DMS 273 treated with DMSO at 0.1 percent for 48 hours (cell line): ENCODE results near the gene CHIC2.

Experiments used
- DNase-seq: peaks from one replicate; lab custom pipeline; 2025; lab: John Stamatoyannopoulos, UW

The CHIC2 gene

DNA sequence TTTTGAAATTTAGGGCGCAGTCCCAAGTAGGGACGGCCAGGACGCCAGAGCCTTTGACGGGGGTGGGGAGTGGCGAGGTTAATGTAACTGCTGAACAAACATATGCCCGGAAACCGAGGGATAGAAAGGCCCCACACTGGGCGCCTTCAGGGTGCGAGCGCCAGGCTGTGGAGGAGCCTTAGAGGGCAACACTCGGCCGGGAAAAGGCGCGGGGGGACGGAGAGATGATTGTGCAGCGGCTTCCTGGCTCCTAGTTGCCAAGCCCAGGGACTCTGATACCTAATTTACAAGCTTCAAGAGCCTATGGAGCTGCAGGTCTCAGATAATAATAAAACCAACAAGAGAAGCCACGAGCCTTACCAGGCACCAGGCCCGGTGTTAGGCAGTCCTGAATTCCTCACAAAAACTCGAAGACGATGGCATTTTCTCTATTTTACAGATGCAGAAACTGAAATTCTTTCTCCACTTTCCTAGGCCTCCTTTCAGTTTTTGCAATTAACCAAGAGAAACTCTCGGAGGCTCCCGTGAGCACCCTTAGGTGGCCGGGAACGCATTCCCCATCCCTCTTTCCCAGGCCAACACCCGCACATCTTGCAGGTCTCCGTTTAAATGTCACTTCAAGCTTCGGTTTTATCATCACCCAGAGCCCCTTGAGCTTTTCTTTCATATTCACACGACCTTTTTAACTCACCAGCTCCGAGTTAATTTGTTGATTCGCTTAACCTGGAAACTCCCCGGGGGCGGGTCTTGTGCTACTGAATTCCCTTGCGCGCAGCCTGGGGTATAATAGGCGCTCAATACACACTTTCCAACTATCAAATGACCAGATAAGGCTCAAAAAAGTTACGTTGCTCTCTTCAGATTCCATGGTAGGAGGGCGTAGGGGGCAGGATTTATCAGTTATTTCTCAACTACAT lies 29.2 kb upstream of the CHIC2 start:
- no peak for DNase-seq

DNA sequence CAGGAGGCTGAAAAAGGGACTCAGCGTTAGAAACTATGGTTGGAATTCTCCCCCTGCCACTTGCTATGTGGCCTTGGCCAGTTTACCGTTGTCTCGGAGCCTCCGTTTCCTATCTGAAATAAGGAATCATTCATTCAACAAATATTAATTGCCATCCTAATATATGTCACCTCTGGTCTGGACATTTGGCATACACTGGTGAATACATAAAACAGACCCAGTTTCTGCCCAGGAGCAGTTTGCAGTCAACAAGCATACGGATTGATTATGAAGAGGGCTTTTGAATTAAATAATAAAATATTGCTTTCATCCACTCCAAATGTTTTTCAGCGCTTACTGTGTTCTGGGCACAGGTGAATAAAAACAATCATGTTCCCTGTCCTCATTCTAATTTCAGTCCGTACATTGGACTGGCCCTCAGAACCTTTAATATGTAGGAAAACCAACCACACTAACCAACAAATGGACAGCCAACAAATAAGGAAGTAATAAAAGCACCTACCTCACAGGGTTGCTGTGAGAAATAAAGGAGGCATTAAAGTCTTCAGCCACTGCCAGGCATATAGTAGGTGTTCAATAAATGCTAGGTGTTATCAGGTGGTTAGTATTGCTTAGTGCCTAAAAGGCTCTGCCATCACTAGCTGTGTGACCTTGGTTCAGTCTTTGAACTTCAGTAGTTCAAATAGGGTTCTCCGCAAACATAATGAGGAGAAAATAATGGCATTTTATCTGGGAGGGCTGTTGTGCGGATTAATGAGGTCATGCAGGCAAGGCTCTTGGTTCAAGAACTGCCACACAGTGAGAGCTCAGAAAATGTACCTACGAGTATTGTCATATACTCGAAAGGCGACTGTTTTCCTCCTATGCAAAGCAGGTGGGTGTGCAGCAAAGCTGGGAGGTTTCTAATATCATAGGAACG lies 28.3 kb upstream of the CHIC2 start:
- DNase-seq, result no peak

DNA sequence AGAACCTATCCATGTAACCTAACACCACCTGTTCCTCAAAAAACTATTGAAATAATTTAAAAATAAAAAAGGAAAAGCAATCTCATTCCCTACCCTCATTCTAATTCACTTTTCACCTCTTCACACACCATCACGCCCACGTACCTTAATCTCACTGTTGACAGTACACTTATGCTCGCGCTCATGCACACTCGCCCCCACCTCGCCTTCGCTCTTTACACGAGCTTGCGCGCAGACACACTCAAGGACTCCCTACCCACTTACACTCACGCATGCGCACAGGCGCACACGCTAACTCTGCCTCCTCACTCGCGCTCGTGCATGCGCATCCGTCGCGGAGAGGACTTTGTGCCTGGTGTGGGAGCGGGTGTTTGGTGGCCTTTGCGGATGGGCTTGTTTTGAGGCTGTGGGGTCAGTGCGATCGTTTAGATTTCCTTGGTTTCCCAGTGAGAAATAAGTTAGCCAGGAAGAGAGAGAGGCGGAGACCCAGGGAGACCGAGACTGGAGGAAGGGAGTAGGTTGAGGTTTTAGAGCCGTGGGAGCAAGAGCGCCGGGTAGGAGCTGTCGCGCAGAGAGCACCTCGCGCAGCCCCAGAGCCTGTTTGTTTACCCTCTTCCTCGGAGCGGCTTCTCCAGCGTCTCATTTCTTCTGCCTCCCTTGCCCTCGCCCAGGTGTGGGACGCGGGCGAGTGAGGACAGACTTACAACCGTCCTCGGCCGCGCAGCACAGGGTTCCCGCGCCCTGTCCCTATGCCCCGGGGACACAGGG lies 27.4 kb upstream of the CHIC2 start:
- DNase-seq, result no peak

DNA sequence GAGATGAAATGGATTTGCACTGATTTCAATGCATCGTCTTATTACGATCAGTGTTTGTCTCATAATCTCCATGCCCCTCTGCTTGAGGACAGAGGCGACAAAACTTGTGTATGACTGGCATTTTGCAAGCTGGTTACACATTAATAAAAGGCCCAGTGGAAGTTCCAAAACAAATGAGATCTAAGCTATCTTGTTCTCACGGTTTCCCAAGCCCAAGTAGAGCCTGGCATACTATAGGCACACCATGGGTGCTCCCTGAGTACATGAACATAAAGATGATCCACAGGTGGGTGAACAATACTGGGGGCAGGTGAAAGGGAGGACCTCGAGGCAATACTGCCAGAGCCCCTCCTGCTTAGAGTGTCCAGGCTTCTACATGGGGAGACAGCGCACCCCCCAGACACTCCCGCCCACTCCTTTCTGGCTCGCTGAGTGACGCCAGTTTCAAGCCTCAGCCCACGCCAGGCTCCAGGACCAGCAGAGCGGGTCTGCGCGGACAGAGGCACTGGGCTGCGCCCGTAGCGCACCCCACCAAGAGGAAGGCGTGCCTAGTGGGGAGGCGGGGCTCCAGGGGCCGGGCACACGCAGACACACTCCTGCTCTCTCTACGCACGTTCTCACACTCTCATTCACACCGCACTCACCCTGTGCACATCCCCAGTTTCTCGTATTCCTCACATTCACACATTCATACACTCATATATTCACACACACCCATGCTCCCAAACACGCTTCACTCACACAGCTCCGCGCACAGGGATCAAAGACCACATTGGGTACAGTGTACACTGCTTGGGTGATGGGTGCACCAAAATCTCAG lies 26.6 kb upstream of the CHIC2 start:
- DNase-seq, result no peak

DNA sequence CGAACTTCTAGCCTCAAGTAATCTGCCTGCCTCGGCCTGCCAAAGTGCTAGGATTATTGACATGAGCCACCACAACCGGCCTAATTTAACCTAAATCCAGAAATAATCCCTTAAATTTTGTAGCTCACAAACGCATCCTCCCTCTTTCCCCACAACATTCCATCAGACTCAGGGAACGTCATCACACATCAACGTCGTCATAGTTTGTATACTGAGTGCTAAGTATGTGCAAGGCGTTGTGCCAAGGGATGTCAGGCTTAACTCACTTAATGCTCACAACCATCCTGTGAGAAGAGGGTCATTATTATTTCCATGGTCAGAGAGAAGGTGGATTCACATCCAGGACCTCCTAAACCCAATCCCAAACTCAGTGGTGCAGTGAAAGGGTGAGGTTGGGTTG lies 26.0 kb upstream of the CHIC2 start:
- DNase-seq, result no peak

DNA sequence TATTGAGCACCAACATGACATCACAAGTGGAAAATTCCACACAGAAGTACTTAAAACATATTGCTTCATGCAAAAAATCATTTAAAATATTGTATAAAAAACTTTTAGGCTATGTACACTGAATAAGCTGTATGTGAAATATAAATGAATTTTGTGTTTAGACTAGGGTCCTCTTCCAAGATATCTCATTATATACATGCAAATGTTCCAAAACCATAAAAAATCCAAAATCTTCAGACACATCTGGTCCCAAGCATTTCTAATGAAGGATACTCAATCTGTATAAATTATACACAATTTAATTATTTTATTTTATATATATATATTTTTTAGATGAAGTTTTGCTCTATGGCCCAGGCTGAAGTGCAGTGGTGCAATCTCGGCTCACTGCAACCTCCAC lies 25.5 kb upstream of the CHIC2 start:
- no peak for DNase-seq

DNA sequence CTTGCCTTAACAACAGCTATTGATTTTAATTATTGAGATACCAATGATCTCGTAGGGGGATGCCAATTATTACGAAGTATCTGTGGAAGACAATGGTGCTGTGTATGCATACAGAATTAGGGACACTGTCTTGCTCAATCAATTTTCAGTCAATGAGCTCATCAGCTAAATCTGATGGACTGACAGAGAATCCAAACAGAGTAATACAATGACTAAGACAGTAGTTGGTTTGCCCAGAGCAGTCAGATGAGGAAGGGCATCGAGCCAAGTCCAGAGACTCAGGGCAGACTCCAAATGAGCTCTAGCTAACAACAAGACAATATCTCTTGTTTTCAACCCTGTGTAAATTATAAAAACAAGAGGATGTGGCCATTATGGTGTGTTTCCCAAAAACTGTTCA lies 20.9 kb upstream of the CHIC2 start:
- DNase-seq, result no peak

DNA sequence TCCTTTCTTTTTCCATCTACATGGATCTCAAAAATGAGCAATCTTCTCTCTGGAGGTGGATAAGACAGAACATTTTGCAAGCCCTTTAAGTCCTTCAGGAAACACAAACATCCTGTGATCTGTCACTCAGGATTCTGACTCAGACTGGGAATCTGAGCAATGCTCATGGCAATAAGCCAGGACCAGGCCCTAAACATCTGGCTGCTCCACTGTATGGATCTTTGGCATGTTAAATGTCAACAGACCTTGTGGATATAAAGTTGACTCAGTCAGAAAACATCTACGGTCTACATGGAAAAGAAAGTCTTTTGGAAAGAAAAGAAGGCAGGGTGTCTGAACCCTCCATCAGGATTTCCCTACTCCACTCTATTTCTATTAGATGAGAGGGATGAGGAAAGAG lies 17.8 kb upstream of the CHIC2 start:
- DNase-seq, result peak; percentile 8

DNA sequence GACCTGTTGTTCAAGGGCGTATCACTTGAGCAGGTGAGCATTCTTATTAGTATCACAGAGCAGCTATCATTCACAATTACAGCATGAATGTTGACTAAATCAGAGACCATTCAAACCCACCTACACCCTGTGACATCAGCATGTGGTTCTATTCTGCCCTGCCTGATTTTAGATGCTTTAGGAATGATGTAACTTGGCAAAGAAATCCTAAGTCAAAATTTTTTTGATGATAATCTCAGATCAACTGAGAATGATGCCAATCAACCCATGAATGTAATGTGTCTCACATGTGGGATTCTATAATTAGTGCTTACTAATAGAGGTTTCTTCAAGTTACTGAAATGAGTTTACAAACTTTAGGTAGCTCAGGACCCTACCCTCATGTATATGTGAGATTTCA lies 13.4 kb upstream of the CHIC2 start:
- no peak for DNase-seq

DNA sequence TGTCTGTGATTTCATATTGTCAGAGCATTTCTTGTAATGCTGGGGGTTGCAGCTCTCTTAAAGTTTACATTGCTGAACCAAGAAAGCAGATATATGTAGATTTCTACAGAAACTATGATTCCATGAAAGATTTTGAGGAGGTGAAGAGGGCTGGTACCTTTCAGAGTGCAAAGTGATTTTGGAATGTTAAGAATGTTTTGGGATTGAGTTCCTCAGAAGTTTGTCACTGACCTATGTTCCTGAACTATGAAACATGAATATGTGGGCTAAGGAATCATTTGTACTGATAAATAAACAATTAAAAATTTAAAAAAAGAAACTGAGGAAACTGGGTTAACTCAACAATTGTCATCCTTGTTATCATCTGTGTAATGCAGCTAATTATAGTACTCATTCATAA lies 12.3 kb upstream of the CHIC2 start:
- no peak for DNase-seq

DNA sequence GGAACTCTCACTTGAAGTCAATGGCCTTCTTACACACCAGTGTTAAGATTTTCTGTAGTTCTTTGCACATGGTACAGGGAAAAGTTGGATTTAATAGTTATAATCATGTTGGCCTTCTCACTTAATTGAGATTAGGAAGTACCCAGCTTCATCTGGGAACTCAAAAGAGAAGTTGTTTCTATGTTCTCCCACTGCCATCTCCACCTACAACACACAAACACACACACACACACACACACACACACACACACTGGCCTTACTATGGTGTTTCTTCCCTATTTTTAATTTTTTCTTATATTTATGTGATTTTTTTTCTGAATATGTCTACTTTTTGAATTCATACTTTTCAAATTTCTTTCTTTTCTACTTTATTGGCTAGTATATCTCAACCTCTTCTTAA lies 10.0 kb upstream of the CHIC2 start:
- DNase-seq, result no peak

DNA sequence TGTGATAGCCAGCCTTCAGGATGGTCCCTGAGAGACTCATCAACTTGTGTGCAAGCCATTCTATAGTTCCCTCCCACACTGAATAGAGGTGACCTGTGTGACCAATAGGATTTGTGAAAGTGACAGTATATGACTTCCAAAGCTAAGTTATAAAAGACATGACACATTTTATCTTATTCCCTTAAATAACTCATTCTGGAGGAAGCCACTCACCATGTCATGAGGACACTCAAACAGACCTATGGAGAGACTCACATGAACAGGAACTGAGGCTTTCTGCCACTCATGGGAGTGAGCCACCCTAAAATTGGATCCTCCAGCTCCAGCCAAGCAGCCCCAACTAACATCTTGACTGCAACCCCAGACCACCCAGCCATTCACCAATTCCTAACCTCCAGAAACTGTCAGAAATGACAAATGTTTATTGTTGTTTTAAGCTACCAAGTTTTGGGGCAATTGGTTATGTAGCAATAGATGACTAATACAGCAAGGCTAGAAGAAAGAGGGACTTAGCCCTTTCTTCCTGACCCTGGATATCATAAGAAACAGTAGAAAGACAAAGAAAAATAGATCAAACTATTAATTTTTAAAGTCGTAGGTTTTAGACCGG lies 9.0 kb upstream of the CHIC2 start:
- no peak for DNase-seq

DNA sequence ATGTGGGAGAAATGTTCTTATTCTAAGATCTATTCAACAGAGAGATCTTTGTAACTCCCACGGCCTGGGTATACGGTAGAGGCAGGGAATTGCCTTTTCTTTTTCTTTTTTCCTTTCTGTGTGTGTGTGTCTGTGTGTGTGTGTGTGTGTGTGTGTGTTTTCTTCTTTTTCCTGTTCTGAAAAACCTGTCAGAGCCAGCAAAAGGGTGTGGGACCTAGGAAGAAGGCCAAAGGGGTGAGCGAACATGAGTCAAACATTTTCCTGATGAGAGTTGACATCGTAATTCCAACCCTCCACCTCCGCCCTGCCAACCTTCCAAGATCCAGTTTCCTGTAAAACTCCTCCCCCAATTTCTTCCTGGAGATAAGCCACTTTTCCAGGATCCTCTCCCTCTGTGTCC lies 2.8 kb upstream of the CHIC2 start:
- DNase-seq, result no peak

DNA sequence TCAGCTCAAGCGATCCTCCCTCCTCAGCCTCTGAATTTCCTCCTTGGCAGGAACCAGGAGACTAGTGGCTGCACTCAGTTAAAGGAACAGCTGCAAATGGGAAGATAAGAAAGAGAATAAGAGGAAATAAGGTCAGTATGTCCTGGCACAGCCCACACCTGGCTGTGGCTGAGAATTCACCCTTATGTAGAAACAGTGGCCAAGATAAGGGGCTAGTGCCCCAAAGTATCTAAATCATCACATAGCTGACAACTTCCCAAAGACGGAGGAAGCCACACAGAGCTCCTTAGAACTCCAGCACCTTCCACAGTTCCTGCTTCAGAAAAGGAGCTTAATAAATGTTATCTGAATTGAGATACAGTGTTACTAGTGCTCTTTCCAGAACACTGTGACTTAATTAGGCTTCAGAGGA lies 2.3 kb upstream of the CHIC2 start:
- DNase-seq, result no peak

DNA sequence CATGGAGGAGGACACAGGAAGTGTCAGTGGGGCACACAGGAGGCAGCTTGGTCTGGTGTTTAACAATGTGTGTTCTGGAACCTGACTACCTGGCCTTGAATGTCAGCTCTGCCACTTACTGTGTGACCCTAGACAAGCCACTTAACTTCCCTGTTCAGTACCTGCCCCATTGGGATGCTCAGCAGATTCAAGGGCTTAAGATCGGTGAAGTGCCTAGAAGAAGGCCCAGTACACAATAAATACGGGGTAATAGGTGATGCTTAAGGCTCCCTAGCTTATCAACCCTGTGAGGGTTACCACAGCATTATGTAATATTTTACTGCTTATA lies 1.6 kb upstream of the CHIC2 start:
- no peak for DNase-seq

DNA sequence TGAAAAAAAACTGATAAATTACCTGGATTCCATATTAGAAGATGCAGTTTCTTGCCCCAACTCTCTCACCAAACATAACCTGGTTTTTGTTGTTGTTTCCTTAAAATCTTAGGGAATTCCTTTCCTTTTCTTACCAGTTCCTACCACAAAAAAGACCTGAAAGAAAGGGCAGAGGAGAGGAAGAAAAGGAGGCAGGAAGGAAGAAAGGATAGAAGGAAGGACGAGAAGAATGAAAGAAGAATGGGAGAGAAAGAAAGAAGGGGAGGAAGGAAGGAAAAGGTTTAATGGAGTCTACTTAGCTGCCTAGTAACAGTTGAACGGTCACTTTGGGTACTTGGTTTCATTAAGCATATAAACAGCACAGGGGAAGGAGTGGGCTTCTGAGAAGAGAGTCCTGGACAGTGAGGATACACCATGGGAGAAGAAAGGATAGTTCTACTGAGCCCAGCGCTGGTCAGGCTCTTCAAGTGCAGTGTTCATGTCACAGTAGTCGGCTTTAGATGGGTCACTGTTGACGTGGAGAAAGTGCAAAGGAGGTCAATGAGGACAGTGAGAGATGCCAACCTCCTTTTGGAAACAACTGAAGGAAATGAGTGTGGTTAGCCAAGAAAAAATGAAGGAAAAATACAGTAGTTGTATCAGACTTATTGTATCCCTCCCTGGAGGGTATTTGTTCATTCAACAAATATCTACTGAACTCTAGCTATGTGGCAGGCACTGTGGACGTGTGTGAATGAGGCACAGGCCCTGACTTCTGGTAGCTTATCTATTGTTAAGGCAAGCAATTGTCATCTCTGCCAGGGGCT lies 1.1 kb upstream of the CHIC2 start:
- DNase-seq, result no peak

DNA sequence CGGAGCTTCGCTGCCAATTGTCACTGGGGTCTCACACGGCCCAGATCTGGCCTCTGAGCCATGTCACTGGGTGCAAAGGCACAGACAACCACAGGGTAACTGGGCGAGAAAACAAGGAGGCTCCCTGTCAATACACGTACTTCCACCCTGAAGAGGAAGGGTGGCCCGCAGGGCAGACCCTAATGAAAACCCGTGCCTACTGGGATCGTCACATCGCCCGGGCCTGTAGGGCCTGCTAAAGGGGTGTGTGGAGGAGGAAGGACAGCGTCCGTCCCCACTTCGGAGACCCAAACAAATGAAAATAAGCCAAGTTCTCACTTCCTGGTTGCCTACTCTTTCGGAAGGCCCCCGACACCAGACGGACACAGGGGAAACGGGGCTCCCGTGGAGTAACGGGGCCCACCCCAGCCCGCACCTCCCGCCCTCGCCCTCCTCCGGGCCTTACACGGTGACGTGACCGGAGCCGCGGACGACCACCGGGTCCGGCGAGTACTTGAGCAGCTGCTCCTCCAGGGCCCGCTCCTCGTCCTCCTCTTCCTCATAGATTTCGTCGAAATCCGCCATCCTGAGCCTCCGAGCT lies 578 bp downstream of the CHIC2 start:
- DNase-seq, result no peak

DNA sequence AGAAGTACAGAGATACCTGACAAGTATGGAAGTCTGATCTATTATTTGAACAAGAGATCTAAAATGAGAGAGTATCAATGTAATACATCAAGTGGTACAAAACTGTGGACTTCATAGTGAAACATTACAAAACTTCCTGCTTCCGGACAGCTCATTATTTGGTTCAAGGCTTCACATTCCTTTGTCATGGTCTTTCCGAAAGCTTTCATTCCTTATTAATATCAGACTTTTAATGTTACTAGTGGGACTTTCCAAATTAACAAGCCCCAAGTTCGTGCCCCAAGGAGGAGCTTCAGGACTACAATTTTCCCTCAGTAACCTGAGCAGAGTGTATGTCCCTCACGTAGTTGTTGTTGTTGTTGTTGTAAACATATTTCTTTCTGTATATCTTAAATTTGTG lies 1.2 kb downstream of the CHIC2 start:
- DNase-seq, result no peak

DNA sequence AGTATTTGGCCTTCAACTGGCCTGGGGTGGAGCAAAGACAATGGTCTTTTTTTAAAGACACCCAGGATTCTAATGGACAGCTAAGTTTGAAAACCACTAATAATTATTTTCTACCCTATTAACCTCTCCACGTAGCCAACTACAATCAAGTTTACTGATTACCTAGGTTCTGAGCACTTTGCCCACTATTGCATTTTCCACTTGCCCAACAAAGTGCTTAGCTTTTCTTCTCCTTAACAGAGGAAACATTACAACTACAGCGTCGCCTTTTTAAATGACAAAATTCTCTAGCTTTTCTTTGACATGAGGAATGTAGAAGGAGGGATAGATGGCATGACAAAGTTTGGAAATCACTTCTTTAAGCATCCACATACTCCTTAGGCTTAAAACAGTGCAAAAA lies 2.0 kb downstream of the CHIC2 start:
- DNase-seq, result no peak

DNA sequence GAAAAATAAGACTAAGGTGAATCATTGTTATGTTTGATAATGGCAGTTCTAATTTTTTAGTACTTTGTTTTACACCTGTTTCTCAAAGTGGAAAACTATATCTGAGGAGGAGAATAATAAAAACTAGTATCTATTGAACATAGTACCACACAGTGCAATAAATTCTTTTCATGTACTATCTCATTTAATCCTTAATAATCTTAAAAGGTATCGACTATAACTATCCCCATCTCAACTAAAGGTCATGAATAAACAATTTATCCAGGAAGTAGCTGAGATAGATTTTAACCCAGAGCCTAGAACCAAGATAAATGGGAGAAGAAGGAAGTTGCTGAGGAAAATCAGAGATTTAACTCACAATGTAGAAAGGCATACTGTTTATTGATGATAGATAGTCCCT lies 2.5 kb downstream of the CHIC2 start:
- no peak for DNase-seq
